MM.1S (cell line): ENCODE results near the gene CDK6.

ENCODE experiments used
- DNase-seq: peaks from one replicate; pipeline ENCODE4 v3.0.0-alpha.2; 2015
- H2AFZ ChIP-seq: fragments of 300-600 bp; sonication (generic); 2 replicates; pipeline ENCODE4 v1.6.0; 2016; ENCODE audit warnings: antibody characterized with exemption, low read length
- H3F3A ChIP-seq: fragments of 300-600 bp; sonication (generic); 2 replicates; pipeline ENCODE4 v1.6.1; 2016; ENCODE audit warnings: mild to moderate bottlenecking, antibody characterized with exemption, low read length, moderate library complexity, mixed read lengths; ENCODE audit not compliant: insufficient read depth
- H3K27ac ChIP-seq: fragments of 300-600 bp; sonication (generic); 2 replicates; pipeline ENCODE4 v1.5.1; 2016; ENCODE audit warnings: mild to moderate bottlenecking, low read length
- H3K27me3 ChIP-seq: fragments of 300-600 bp; sonication (generic); replicated peaks from 2 replicates; pipeline ENCODE4 v1.6.0; 2016; ENCODE audit warnings: low read length; ENCODE audit not compliant: insufficient read depth
- H3K36me3 ChIP-seq: fragments of 300-600 bp; sonication (generic); replicated peaks from 2 replicates; pipeline ENCODE4 v1.6.1; 2016; ENCODE audit warnings: mild to moderate bottlenecking, low read length, mixed read lengths; ENCODE audit not compliant: insufficient read depth
- H3K4me1 ChIP-seq: fragments of 300-600 bp; sonication (generic); 2 replicates; pipeline ENCODE4 v1.6.1; 2016; ENCODE audit warnings: low read length, mixed read lengths
- H3K4me2 ChIP-seq: fragments of 300-600 bp; sonication (generic); 2 replicates; pipeline ENCODE4 v1.6.0; 2016; ENCODE audit warnings: low read depth, low read length
- H3K4me3 ChIP-seq: fragments of 300-600 bp; sonication (generic); 2 replicates; pipeline ENCODE4 v1.5.1; 2016; ENCODE audit warnings: low read length, mixed read lengths
- H3K79me2 ChIP-seq: fragments of 300-600 bp; sonication (generic); 2 replicates; pipeline ENCODE4 v1.6.1; 2016; ENCODE audit warnings: mixed run types, low read length, mixed read lengths
- H3K9ac ChIP-seq: fragments of 300-600 bp; sonication (generic); 2 replicates; pipeline ENCODE4 v1.6.1; 2016; ENCODE audit warnings: low read length, mixed read lengths
- H3K9me2 ChIP-seq: fragments of 300-600 bp; sonication (generic); replicated peaks from 2 replicates; pipeline ENCODE4 v1.6.1; 2016; ENCODE audit warnings: mild to moderate bottlenecking, low read length, mixed read lengths; ENCODE audit not compliant: insufficient read depth
- H3K9me3 ChIP-seq: fragments of 300-600 bp; sonication (generic); replicated peaks from 2 replicates; pipeline ENCODE4 v1.6.1; 2016; ENCODE audit warnings: mild to moderate bottlenecking, low read length, mixed read lengths; ENCODE audit not compliant: insufficient read depth
- H4K20me1 ChIP-seq: fragments of 300-600 bp; sonication (generic); 2 replicates; pipeline ENCODE4 v1.6.1; 2016; ENCODE audit warnings: mild to moderate bottlenecking, low read length, moderate library complexity, mixed read lengths; ENCODE audit not compliant: insufficient read depth
- EZH2 ChIP-seq: fragments of 300-600 bp; sonication (generic); optimal IDR thresholded peaks from 2 replicates; pipeline ENCODE3; 2017; ENCODE audit warnings: low read depth, mild to moderate bottlenecking, antibody characterized with exemption, low read length, mixed read lengths
- EZH2phosphoT487 ChIP-seq: fragments of 300-600 bp; sonication (generic); IDR thresholded peaks from 2 replicates; pipeline ENCODE4 v1.6.1; 2018; ENCODE audit warnings: antibody characterized with exemption, low read length
- TF ChIP-seq, protein P1 (sequence below): fragments of 300-600 bp; sonication (generic); IDR thresholded peaks from 2 replicates; pipeline ENCODE4 v1.5.1; 2016; ENCODE audit warnings: antibody characterized with exemption, low read length, mixed read lengths

The CDK6 gene

DNA sequence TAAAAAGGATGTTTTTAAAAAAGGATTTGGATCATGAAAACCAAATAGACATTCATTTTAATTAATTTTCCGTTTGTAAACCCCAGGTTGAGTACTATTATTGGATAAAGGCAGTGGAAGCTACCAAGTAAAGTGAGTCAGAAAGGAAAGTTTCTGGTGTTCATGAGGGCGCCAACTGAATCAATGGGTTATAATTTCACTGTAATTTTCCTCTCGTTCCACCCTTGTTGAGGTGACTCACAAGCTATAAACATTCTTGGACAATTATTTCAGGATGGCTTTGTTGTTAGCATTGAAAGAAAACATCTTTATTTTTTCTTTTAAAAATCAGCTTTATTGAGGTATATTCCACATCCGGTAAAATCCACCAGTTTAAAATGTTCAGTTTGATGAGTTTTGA, 241.1 kb downstream of the CDK6 start:
- Histone ChIP-seq H3K27ac (no peak overlapping the region), H3F3A (no peaks in the 10 kb centered on the region), H3K9me3 (no peaks in the 10 kb centered on the region), H3K4me1 (no peaks in the 10 kb centered on the region), H3K79me2 (no peaks in the 10 kb centered on the region), H3K27me3 (no peaks in the 10 kb centered on the region), H3K36me3 (no peaks in the 10 kb centered on the region), H4K20me1 (no peaks in the 10 kb centered on the region), H2AFZ (no peak overlapping the region), H3K4me3 (no peak overlapping the region), H3K4me2 (no peak overlapping the region), H3K9ac (no peak overlapping the region), H3K9me2 (no peaks in the 10 kb centered on the region)
- no peak for TF ChIP-seq EZH2
- TF ChIP-seq EZH2phosphoT487, result no peak
- TF ChIP-seq, protein P1, sequence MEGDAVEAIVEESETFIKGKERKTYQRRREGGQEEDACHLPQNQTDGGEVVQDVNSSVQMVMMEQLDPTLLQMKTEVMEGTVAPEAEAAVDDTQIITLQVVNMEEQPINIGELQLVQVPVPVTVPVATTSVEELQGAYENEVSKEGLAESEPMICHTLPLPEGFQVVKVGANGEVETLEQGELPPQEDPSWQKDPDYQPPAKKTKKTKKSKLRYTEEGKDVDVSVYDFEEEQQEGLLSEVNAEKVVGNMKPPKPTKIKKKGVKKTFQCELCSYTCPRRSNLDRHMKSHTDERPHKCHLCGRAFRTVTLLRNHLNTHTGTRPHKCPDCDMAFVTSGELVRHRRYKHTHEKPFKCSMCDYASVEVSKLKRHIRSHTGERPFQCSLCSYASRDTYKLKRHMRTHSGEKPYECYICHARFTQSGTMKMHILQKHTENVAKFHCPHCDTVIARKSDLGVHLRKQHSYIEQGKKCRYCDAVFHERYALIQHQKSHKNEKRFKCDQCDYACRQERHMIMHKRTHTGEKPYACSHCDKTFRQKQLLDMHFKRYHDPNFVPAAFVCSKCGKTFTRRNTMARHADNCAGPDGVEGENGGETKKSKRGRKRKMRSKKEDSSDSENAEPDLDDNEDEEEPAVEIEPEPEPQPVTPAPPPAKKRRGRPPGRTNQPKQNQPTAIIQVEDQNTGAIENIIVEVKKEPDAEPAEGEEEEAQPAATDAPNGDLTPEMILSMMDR, result no peak
- DNase-seq, result no peak

DNA sequence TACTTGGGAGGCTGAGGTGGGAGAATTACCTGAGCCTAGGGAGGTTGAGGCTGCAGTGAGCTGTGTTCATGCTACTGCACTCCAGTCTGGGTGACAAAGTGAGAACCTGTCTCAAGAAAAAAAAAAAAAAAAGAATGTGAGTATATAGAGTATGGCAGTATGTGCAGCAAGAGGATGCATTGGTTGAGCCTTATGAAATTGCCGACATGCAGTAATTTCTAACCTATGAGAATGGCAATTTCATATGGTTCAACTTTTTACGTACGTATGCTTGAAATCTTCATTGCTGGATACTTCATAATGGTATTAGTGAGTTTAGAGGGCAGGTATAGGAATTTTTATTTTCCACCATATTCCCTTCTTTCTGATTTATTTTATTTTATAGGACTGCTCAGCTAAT, 241.6 kb downstream of the CDK6 start:
- Histone ChIP-seq H4K20me1 (no peaks in the 10 kb centered on the region), H3K9me2 (no peaks in the 10 kb centered on the region), H2AFZ (no peak overlapping the region), H3K36me3 (no peaks in the 10 kb centered on the region), H3K27me3 (no peaks in the 10 kb centered on the region), H3K4me1 (no peaks in the 10 kb centered on the region), H3K9ac (no peak overlapping the region), H3K27ac (no peak overlapping the region), H3K4me3 (no peak overlapping the region), H3K9me3 (no peaks in the 10 kb centered on the region), H3F3A (peaks cover 1% of the 10 kb centered on the region; the same call in 1 of the 2 replicates), H3K4me2 (no peak overlapping the region), H3K79me2 (peaks cover 4% of the 10 kb centered on the region)
- TF ChIP-seq EZH2, result no peak
- TF ChIP-seq, protein P1, result no peak
- no peak for TF ChIP-seq EZH2phosphoT487
- no peak for DNase-seq

DNA sequence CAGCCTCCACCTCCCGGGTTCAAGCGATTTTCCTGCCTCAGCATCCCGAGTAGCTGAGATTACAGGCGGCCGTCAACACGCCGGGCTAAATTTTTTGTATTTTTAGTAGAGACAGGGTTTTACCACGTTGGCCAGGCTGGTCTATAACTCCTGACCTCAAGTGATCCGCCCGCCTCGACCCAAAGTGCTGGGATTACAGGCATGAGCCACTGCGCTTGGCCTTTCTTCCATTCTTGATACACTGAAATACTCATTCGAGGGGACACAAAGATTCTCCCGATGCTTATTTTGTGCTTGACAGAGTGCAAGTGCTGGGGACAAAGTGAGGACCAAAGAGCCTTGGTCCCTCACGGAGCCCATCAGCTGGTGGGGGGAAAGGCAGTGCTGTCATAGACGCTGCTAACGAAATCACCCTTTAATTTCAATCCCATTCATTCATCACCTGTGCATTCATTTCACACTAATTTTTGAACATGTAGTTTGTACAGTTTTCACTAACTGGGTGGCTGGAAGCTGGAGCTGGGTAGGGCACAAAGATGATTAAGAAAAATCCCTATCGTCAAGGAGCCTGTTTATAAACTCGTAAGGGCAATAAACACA, 245.6 kb downstream of the CDK6 start:
- peaks cover 4% of the 10 kb centered on the region; the same call in 1 of the 2 replicates for H3F3A ChIP-seq
- peaks cover 16% of the 10 kb centered on the region for H3K4me1 ChIP-seq
- no peak overlapping the region for H3K27ac ChIP-seq
- no peaks in the 10 kb centered on the region for H3K9me2 ChIP-seq
- peaks cover 22% of the 10 kb centered on the region for H4K20me1 ChIP-seq
- peaks cover 44% of the 10 kb centered on the region for H3K79me2 ChIP-seq
- no peak for TF ChIP-seq EZH2
- TF ChIP-seq EZH2phosphoT487, result no peak
- TF ChIP-seq, protein P1, result no peak
- H2AFZ ChIP-seq, result no peak overlapping the region
- H3K27me3 ChIP-seq, result no peaks in the 10 kb centered on the region
- H3K9me3 ChIP-seq, result no peaks in the 10 kb centered on the region
- peak overlapping the region; percentile 55 for H3K4me2 ChIP-seq
- no peaks in the 10 kb centered on the region for H3K36me3 ChIP-seq
- H3K9ac ChIP-seq, result no peak overlapping the region
- DNase-seq, result no peak
- H3K4me3 ChIP-seq, result peak overlapping the region; percentile 93
